CD4-positive, alpha-beta memory T cell (primary cell): ENCODE results near the gene RWDD4. TPM values are rescaled to one million over a fixed set of nuclear protein-coding genes. Genes with fewer than 3 reads are reported as not detected.

Experiments used
- CTCF ChIA-PET: fragments of 350-600 bp; sonication (Branson Sonifier 250); formaldehyde crosslinking; loops from one replicate; lab custom pipeline; 2021; ENCODE audit warnings: inconsistent platforms; ENCODE audit not compliant: partially characterized antibody; lab: Charles Lee
- POLR2A ChIA-PET: fragments of 350-600 bp; sonication (Branson Sonifier 250); formaldehyde crosslinking; loops from one replicate; lab custom pipeline; 2021; ENCODE audit not compliant: partially characterized antibody; lab: Charles Lee
- DNase-seq, 5 donors: peaks; one replicate each; pipeline versions ENCODE4 v3.0.0 to v3.0.0-alpha.2; 2020 to 2022; ENCODE audit warnings: mixed read lengths in 1 of 5
- H3K27ac ChIP-seq: one replicate; pipeline ENCODE4 v1.7.0; 2013; ENCODE audit warnings: low read depth, low read length
- H3K27me3 ChIP-seq: 2 replicates; pipeline ENCODE4 v1.7.0; 2013; ENCODE audit warnings: mild to moderate bottlenecking, low read length, moderate library complexity; ENCODE audit not compliant: insufficient read depth
- H3K36me3 ChIP-seq: 2 replicates; pipeline ENCODE4 v1.7.0; 2013; ENCODE audit warnings: mild to moderate bottlenecking, low read length, moderate library complexity; ENCODE audit not compliant: insufficient read depth
- H3K4me1 ChIP-seq: 2 replicates; pipeline ENCODE4 v1.7.0; 2013; ENCODE audit warnings: mild to moderate bottlenecking, low read length, moderate library complexity; ENCODE audit not compliant: insufficient read depth
- H3K4me3 ChIP-seq, 2 donors: one replicate each; pipeline ENCODE4 v1.7.0; 2013; ENCODE audit warnings: low read length in 2 of 2, mild to moderate bottlenecking in 1 of 2
- H3K9me3 ChIP-seq, 2 donors: one replicate each; pipeline ENCODE4 v1.7.0; 2013; ENCODE audit warnings: low read length in 2 of 2, control low read depth in 1 of 2; ENCODE audit not compliant: control insufficient read depth in 1 of 2
- H3K27ac Mint-ChIP-seq, 7 donors: one replicate each; pipeline ENCODE4 v1.8.0; 2020 to 2021; ENCODE audit warnings: mixed read lengths in 7 of 7, mild to moderate bottlenecking in 6 of 7, inconsistent platforms in 3 of 7, moderate library complexity in 3 of 7
- H3K27me3 Mint-ChIP-seq, 2 donors: one replicate each; pipeline ENCODE4 v1.8.0; 2020 to 2021; ENCODE audit warnings: mixed read lengths in 2 of 2
- H3K36me3 Mint-ChIP-seq, 2 donors: one replicate each; pipeline ENCODE4 v1.8.0; 2020 to 2021; ENCODE audit warnings: mixed read lengths in 2 of 2, inconsistent platforms in 1 of 2, mild to moderate bottlenecking in 1 of 2
- H3K4me1 Mint-ChIP-seq, 4 donors: one replicate each; pipeline ENCODE4 v1.8.0; 2020 to 2021; ENCODE audit warnings: mixed read lengths in 4 of 4, mild to moderate bottlenecking in 1 of 4
- H3K4me3 Mint-ChIP-seq, 8 donors: one replicate each; pipeline ENCODE4 v1.8.0; 2020 to 2021; ENCODE audit warnings: mixed read lengths in 8 of 8, mild to moderate bottlenecking in 7 of 8, moderate library complexity in 6 of 8, inconsistent platforms in 3 of 8
- H3K9me3 Mint-ChIP-seq, 8 donors: one replicate each; pipeline ENCODE4 v1.8.0; 2020 to 2021; ENCODE audit warnings: mixed read lengths in 8 of 8, mild to moderate bottlenecking in 5 of 8, inconsistent platforms in 3 of 8, moderate library complexity in 1 of 8
- intact Hi-C: fragments of 100-400 bp; cut with micrococcal nuclease; formaldehyde crosslinking; loops from one replicate; pipeline ENCODE4 v1.15.1; 2023
- polyA plus RNA-seq, 2 donors: library from polyadenylated mRNA; unstranded; fragments of 300-500 nt; fragmentation: Illumina TruSeq; gene quantifications; one replicate each; pipeline ENCODE4 v1.2.3, GENCODE V29; 2021
- total RNA-seq, 2 experiments: library from RNA; stranded (reverse); gene quantifications; one replicate each; pipeline ENCODE4 v1.2.3, GENCODE V29; 2021

RWDD4 gene
- total and polyA plus RNA-seq, 4 experiments from 2014 or later: 12.0 to 19.8 (median 15.9) TPM

DNA sequence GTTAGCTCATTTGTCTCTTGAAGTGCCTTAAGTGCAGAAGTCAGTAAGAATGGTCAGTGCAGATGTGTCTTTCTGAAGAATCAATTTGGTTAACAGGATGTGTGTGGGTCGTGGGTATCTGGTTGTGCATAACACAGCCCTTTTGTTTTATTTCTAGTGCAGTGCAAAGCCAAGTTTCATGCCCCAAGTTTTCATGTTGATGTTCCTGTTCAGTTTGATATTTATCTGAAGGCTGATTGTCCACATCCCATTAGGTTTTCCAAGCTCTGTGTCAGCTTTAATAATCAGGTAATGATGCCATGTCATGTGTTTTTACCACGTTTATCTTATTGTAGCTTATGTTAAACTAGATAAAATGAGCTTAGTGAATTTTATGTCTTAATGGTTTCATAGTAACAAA, 27.5 kb upstream of the RWDD4 start:
- Histone ChIP-seq H3K27me3 (no peaks in the 10 kb centered on the region), H3K36me3 (peaks cover 53% of the 10 kb centered on the region), H3K9me3 (no peaks in the 10 kb centered on the region), H3K27ac (no peak overlapping the region), H3K4me1 (no peaks in the 10 kb centered on the region), H3K4me3 (no peak overlapping the region)
- H3K36me3 Mint-ChIP-seq: peaks cover 48 to 66% of the 10 kb centered on the region in 2 donors
- no peaks in the 10 kb centered on the region for H3K9me3 Mint-ChIP-seq
- H3K27ac Mint-ChIP-seq: no peak overlapping the region
- intact Hi-C loops: no loop called here
- POLR2A ChIA-PET: interaction anchor here (0.6 kb wide), 1 partner anchor 34 kb away, joined by 3 read pairs; no protein-coding TSS in a partner anchor
- peaks cover 0 to 5% (median under 1%) of the 10 kb centered on the region in 4 donors for H3K4me1 Mint-ChIP-seq
- H3K4me3 Mint-ChIP-seq: no peak overlapping the region
- no peak for DNase-seq
- no peaks in the 10 kb centered on the region for H3K27me3 Mint-ChIP-seq
- CTCF ChIA-PET: interaction anchor here (1.0 kb wide), 2 partner anchors 9 to 78 kb away, joined by 3 to 4 read pairs; no protein-coding TSS in a partner anchor

DNA sequence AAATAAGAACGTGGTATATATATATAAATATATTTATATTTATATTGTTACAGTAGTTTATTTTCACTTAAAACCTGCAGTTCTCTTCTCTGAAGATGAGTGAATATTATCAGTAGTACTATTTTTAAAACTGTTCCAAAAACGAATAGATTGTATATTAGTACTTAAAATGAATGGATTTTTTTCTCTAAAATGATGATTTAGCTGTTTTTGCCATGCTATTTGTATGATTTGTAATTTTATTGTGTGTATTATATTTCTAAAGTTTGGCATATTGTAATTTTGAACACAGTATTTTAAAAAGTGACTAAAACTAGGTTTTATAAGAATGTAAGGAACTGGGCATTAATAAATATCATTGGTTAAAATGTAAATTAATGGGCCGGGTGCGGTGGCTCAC, 22.1 kb upstream of the RWDD4 start:
- no peaks in the 10 kb centered on the region for H3K9me3 ChIP-seq
- no peak for DNase-seq
- no peak overlapping the region for H3K4me3 ChIP-seq
- Mint-ChIP-seq H3K9me3 (no peaks in the 10 kb centered on the region), H3K36me3 (peaks cover 35 to 60% of the 10 kb centered on the region in 2 donors), H3K27ac (no peak overlapping the region), H3K4me3 (no peak overlapping the region), H3K4me1 (peaks cover 0 to 2% (median under 1%) of the 10 kb centered on the region in 4 donors), H3K27me3 (no peaks in the 10 kb centered on the region)
- no peak overlapping the region for H3K27ac ChIP-seq
- no peaks in the 10 kb centered on the region for H3K4me1 ChIP-seq
- no peaks in the 10 kb centered on the region for H3K27me3 ChIP-seq
- peaks cover 34% of the 10 kb centered on the region for H3K36me3 ChIP-seq
- POLR2A ChIA-PET: no interaction called here
- CTCF ChIA-PET: interaction anchor here (1.1 kb wide), 1 partner anchor 7 kb away, joined by 3 read pairs; no protein-coding TSS in a partner anchor
- intact Hi-C loops: no loop called here

DNA sequence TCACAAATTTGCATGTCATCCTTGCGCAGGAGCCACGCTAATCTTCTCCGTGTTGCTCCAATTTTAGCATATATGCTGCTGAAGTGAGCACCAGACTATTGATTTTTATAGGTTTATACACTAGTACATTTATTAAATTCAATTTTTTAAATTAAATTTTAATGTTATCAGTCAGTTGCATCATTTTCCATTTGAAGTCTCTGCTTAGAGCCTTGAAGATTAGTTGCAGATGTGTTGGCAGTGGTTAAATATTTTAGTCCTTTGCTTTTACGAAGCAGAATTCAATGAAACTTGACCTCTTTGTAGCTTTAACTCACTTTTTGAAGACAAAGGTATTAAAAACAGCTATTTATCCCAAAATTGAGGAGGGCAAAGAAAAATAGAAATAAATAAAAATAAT, 16.6 kb upstream of the RWDD4 start:
- Mint-ChIP-seq H3K27ac (no peak overlapping the region), H3K4me1 (peaks cover 0 to 7% (median 5%) of the 10 kb centered on the region in 4 donors), H3K27me3 (no peaks in the 10 kb centered on the region), H3K9me3 (no peaks in the 10 kb centered on the region), H3K36me3 (peaks cover 29 to 55% of the 10 kb centered on the region in 2 donors), H3K4me3 (no peak overlapping the region)
- Histone ChIP-seq H3K27me3 (no peaks in the 10 kb centered on the region), H3K27ac (no peak overlapping the region), H3K4me1 (no peaks in the 10 kb centered on the region), H3K36me3 (peaks cover 15% of the 10 kb centered on the region), H3K9me3 (no peaks in the 10 kb centered on the region), H3K4me3 (no peak overlapping the region)
- DNase-seq: no peak
- ChIA-PET CTCF (no interaction called here), POLR2A (no interaction called here)
- intact Hi-C loops: no loop called here

DNA sequence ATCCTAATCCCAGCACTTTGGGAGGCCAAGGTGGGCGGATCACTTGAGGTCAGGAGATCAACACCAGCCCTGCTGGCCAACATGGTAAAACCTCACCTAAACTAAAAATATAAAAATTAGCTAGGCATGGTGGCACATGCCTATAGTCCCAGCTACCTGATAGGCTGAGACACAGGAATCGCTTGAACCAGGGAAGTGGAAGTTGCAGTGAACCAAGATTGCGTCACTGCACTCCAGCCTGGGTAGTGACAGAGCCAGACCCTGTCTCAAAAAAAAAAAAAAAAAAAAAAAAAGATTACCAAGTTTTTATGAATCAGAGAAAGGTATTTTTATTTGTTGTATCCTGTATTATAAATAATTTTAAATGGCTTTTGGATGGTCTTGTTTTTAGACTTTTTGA, 15.2 kb upstream of the RWDD4 start:
- ChIA-PET CTCF (interaction anchor here (0.9 kb wide), 1 partner anchor 8 kb away, joined by 3 read pairs; no protein-coding TSS in a partner anchor), POLR2A (interaction anchor here (1.1 kb wide), 1 partner anchor 14 kb away, joined by 4 read pairs; no protein-coding TSS in a partner anchor)
- Histone ChIP-seq H3K4me1 (no peaks in the 10 kb centered on the region), H3K9me3 (no peaks in the 10 kb centered on the region), H3K36me3 (peaks cover 19% of the 10 kb centered on the region), H3K27ac (no peak overlapping the region), H3K27me3 (no peaks in the 10 kb centered on the region), H3K4me3 (no peak overlapping the region)
- peaks cover 0 to 7% (median 5%) of the 10 kb centered on the region in 4 donors for H3K4me1 Mint-ChIP-seq
- intact Hi-C loops: no loop called here
- H3K27ac Mint-ChIP-seq: no peak overlapping the region
- peaks cover 28 to 60% of the 10 kb centered on the region in 2 donors for H3K36me3 Mint-ChIP-seq
- H3K4me3 Mint-ChIP-seq: no peak overlapping the region
- no peaks in the 10 kb centered on the region for H3K9me3 Mint-ChIP-seq
- H3K27me3 Mint-ChIP-seq: no peaks in the 10 kb centered on the region
- no peak for DNase-seq

DNA sequence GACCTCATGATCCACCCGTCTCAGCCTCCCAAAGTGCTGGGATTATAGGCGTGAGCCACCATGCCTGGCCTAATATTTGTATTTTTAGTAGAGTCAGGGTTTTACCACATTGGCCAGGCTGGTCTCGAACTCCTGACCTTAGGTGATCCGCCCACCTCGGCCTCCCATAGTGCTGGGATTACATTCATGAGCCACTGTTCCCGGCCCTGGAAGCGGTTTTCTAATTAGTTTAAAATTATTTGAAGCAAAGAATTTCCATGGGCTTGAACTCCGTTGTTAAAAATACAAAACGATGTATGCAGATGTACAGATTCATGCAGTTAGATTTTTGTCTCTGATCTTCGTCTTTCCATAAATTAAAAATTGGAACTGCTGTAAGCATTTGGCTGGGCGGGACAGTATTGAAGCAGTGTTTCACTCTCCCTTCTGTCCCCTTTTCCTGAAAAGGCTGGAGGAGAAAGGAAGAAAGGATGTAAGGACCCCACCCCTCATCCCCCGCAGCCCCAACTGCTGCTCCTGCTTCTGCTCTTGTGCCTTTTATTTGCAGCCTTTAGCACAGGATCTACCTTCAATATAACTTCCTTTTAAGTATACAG, 12.1 kb upstream of the RWDD4 start:
- POLR2A ChIA-PET: no interaction called here
- Mint-ChIP-seq H3K36me3 (peaks cover 26 to 64% of the 10 kb centered on the region in 2 donors), H3K27me3 (no peaks in the 10 kb centered on the region), H3K9me3 (no peaks in the 10 kb centered on the region), H3K27ac (no peak overlapping the region), H3K4me1 (peaks cover 0 to 8% (median 4%) of the 10 kb centered on the region in 4 donors), H3K4me3 (no peak overlapping the region)
- no peak for DNase-seq
- Histone ChIP-seq H3K4me3 (no peak overlapping the region), H3K4me1 (no peaks in the 10 kb centered on the region), H3K27ac (no peak overlapping the region), H3K9me3 (no peaks in the 10 kb centered on the region), H3K36me3 (peaks cover 31% of the 10 kb centered on the region), H3K27me3 (no peaks in the 10 kb centered on the region)
- intact Hi-C loops: no loop called here
- CTCF ChIA-PET: no interaction called here

DNA sequence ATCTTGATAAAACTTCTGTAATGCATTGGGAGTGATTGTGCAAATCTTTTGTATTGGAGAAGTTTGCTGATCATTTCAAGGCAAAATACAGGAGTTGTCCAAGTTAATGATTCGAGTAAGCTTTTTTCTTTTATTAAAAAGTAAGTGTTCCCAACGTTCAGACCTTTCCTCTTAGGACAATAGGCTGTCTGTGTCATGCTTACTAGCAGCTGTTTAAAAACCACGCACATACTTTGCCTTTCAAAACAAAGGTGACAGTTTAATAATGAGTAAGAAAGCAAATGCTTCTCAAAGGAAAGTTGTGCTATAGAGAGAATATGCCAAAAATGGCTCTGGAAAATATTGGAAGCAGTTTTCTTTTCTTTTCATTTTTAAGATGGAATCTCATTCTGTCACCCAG, 11.3 kb upstream of the RWDD4 start:
- H3K27ac ChIP-seq: no peak overlapping the region
- Mint-ChIP-seq H3K36me3 (peaks cover 30 to 72% of the 10 kb centered on the region in 2 donors), H3K4me3 (no peak overlapping the region), H3K9me3 (no peaks in the 10 kb centered on the region), H3K27ac (no peak overlapping the region), H3K4me1 (peaks cover 3 to 10% (median 7%) of the 10 kb centered on the region in 4 donors), H3K27me3 (no peaks in the 10 kb centered on the region)
- H3K9me3 ChIP-seq: no peaks in the 10 kb centered on the region
- H3K36me3 ChIP-seq: peaks cover 39% of the 10 kb centered on the region
- POLR2A ChIA-PET: no interaction called here
- H3K4me3 ChIP-seq: no peak overlapping the region
- no peak for DNase-seq
- H3K27me3 ChIP-seq: no peaks in the 10 kb centered on the region
- no peaks in the 10 kb centered on the region for H3K4me1 ChIP-seq
- CTCF ChIA-PET: no interaction called here
- intact Hi-C loops: no loop called here

DNA sequence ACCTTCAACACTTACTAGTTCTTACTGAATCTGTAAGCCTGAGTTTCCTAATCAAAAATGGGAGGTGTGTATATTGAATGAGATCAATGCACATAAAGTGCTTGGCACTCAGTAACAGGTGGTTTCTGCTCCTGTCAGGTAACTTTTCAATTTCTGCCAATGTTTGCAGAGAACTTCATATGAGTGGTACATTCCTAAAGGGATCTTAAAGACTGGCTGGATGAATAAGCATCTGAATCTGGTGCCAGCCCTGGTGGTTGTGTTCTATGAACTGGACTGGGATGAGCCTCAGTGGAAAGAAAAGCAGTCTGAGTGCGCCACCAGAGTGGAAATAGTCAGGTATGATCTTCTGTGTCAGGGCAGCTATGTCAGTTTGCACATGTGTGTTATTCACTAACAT, 7.1 kb upstream of the RWDD4 start:
- Histone ChIP-seq H3K27me3 (no peaks in the 10 kb centered on the region), H3K27ac (no peak overlapping the region), H3K36me3 (peaks cover 31% of the 10 kb centered on the region), H3K4me3 (no peak overlapping the region), H3K4me1 (peaks cover 5% of the 10 kb centered on the region), H3K9me3 (no peaks in the 10 kb centered on the region)
- Mint-ChIP-seq H3K36me3 (peaks cover 21 to 59% of the 10 kb centered on the region in 2 donors), H3K4me3 (no peak overlapping the region), H3K27ac (peak overlapping the region in 1 of 7 donors; percentile 59), H3K27me3 (no peaks in the 10 kb centered on the region), H3K4me1 (peaks cover 7 to 12% (median 9%) of the 10 kb centered on the region in 4 donors), H3K9me3 (no peaks in the 10 kb centered on the region)
- intact Hi-C loops: no loop called here
- no peak for DNase-seq
- POLR2A ChIA-PET: no interaction called here
- CTCF ChIA-PET: no interaction called here
